ENCODE results near the gene SLC33A1. TPM values are rescaled to one million over a fixed set of nuclear protein-coding genes. Genes with fewer than 3 reads are reported as not detected.

Gene SLC33A1
- total and polyA plus RNA-seq, 2 donors from 2014 or later = 16.1 to 36.8 TPM

DNA sequence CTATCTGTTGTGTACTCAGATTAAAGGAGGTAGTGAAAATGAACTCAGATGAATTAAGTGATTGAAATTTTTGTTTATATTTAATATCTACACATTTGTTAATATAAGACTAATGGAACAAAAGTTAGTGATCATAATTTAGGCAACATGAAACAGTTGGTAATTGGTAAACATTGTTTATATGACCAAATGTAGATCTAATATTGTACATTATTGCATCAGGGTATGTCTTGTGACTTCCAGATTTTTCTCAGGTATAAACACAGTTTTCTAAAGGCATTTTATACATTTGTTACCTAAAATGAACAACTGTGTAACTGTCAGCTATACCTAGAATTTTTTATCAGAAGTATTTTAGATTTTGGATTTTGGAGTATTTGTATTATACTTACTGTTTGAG lies 31.1 kb upstream of the SLC33A1 start:
- intact Hi-C loops (cut with DNase I) = no loop called here

DNA sequence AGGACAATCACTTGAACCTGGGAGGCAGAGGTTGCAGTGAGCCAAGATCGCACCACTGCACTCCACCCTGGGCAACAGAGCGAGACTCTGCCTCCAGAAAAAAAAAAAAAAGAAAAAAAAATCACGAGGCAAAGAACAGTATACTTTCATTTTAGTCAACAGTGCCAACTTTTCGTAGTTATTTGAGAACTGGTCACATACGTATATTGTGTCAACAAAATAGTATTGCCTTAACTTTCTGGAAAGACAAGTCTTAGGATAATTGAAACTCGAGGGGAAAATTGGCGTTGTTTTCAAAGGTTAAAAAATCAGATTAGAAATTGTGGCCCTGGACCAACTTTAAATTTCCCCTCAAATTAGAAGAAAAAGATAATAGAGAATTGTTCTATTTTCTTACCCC lies 30.1 kb upstream of the SLC33A1 start:
- intact Hi-C loops (cut with DNase I) = no loop called here
- Histone ChIP-seq H3K4me3 (ENCODE audit: low read length in 3 of 3) (no peak overlapping the region), H3K4me1 (ENCODE audit: control insufficient read depth in 2 of 3, insufficient read depth in 2 of 3, low read depth in 1 of 3, low read length in 3 of 3) (no peaks in the 10 kb centered on the region), H3K27me3 (ENCODE audit: control insufficient read depth, insufficient read depth, low read length) (no peaks in the 10 kb centered on the region), H3K36me3 (ENCODE audit: control insufficient read depth in 2 of 3, insufficient read depth in 3 of 3, low read length in 3 of 3) (no peaks in the 10 kb centered on the region), H3K9ac (ENCODE audit: low read length in 3 of 3) (no peak overlapping the region), H3K27ac (ENCODE audit: low read depth in 2 of 2, low read length in 2 of 2) (no peak overlapping the region), H3K9me3 (ENCODE audit: control insufficient read depth in 2 of 3, insufficient read depth in 1 of 3, low read length in 3 of 3) (no peaks in the 10 kb centered on the region)
- FAIRE-seq (no peak), DNase-seq (no peak)
- TF ChIP-seq, protein P1, sequence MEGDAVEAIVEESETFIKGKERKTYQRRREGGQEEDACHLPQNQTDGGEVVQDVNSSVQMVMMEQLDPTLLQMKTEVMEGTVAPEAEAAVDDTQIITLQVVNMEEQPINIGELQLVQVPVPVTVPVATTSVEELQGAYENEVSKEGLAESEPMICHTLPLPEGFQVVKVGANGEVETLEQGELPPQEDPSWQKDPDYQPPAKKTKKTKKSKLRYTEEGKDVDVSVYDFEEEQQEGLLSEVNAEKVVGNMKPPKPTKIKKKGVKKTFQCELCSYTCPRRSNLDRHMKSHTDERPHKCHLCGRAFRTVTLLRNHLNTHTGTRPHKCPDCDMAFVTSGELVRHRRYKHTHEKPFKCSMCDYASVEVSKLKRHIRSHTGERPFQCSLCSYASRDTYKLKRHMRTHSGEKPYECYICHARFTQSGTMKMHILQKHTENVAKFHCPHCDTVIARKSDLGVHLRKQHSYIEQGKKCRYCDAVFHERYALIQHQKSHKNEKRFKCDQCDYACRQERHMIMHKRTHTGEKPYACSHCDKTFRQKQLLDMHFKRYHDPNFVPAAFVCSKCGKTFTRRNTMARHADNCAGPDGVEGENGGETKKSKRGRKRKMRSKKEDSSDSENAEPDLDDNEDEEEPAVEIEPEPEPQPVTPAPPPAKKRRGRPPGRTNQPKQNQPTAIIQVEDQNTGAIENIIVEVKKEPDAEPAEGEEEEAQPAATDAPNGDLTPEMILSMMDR (IDR thresholded peaks at IDR 0.05; ENCODE audit: borderline replicate concordance, extremely low read depth, insufficient read depth) = no peak

More for the DNA sequence above, 31.1 kb upstream of the SLC33A1 start:
- DNase-seq (no peak), FAIRE-seq (no peak)
- Histone ChIP-seq H3K4me1 (ENCODE audit: control insufficient read depth in 2 of 3, insufficient read depth in 2 of 3, low read depth in 1 of 3, low read length in 3 of 3) (no peaks in the 10 kb centered on the region), H3K9me3 (ENCODE audit: control insufficient read depth in 2 of 3, insufficient read depth in 1 of 3, low read length in 3 of 3) (no peaks in the 10 kb centered on the region), H3K9ac (ENCODE audit: low read length in 3 of 3) (no peak overlapping the region), H3K36me3 (ENCODE audit: control insufficient read depth in 2 of 3, insufficient read depth in 3 of 3, low read length in 3 of 3) (no peaks in the 10 kb centered on the region), H3K27ac (ENCODE audit: low read depth in 2 of 2, low read length in 2 of 2) (no peak overlapping the region), H3K27me3 (ENCODE audit: control insufficient read depth, insufficient read depth, low read length) (no peaks in the 10 kb centered on the region), H3K4me3 (ENCODE audit: low read length in 3 of 3) (no peak overlapping the region)
- TF ChIP-seq, protein P1 (IDR thresholded peaks at IDR 0.05; ENCODE audit: borderline replicate concordance, extremely low read depth, insufficient read depth) = no peak

DNA sequence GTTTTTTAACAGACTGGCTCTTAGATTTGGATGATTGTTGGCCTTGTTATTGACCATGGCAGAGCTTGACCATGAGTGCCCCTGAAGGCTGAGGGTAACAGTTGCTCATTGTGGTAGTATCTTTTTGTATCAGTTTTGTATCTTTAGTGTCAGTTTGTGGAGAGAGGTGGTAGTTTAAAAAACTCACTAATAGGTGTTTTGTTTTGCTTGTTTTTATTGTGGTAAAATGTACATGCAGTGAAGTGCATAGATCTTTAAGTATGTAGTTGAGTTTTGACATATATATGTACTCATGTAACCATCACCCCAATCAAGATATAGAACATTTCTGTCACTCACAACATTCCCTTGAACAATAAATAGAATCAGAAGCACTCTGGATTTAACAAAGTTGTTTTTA lies 26.1 kb upstream of the SLC33A1 start:
- no peak for DNase-seq
- FAIRE-seq = no peak
- H3K9me3 ChIP-seq (ENCODE audit: control insufficient read depth in 2 of 3, insufficient read depth in 1 of 3, low read length in 3 of 3) = no peaks in the 10 kb centered on the region
- intact Hi-C loops (cut with DNase I) = no loop called here
- no peaks in the 10 kb centered on the region for H3K4me1 ChIP-seq (ENCODE audit: control insufficient read depth in 2 of 3, insufficient read depth in 2 of 3, low read depth in 1 of 3, low read length in 3 of 3)
- no peak overlapping the region for H3K27ac ChIP-seq (ENCODE audit: low read depth in 2 of 2, low read length in 2 of 2)
- TF ChIP-seq, protein P1 (IDR thresholded peaks at IDR 0.05; ENCODE audit: borderline replicate concordance, extremely low read depth, insufficient read depth) = no peak
- no peaks in the 10 kb centered on the region for H3K27me3 ChIP-seq (ENCODE audit: control insufficient read depth, insufficient read depth, low read length)
- no peak overlapping the region for H3K9ac ChIP-seq (ENCODE audit: low read length in 3 of 3)
- no peak overlapping the region for H3K4me3 ChIP-seq (ENCODE audit: low read length in 3 of 3)
- no peaks in the 10 kb centered on the region for H3K36me3 ChIP-seq (ENCODE audit: control insufficient read depth in 2 of 3, insufficient read depth in 3 of 3, low read length in 3 of 3)

DNA sequence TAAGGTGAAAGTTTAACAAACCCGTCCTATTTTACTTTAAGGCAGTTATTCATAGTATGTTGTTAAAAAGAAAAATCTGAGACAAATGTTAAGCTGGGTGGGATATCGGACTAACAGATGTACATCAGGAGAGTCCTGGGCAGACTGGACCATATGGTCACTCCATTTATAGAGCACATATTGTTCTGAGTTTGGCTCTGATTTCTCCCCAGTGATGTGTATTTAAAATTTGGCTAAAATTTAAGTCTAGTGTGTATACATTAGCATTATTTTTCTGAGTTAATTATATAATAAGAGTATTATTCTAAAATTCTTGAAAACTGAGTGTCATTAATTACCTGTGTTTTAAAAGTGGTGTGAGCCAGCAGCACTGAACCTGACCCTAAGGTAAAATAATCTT lies 22.3 kb upstream of the SLC33A1 start:
- intact Hi-C loops (cut with DNase I) = no loop called here
- FAIRE-seq = no peak
- H3K4me3 ChIP-seq (ENCODE audit: low read length in 3 of 3) = no peak overlapping the region

More for the DNA sequence above, 22.3 kb upstream of the SLC33A1 start:
- Histone ChIP-seq H3K27ac (ENCODE audit: low read depth in 2 of 2, low read length in 2 of 2) (no peak overlapping the region), H3K27me3 (ENCODE audit: control insufficient read depth, insufficient read depth, low read length) (no peaks in the 10 kb centered on the region), H3K9ac (ENCODE audit: low read length in 3 of 3) (no peak overlapping the region), H3K9me3 (ENCODE audit: control insufficient read depth in 2 of 3, insufficient read depth in 1 of 3, low read length in 3 of 3) (no peaks in the 10 kb centered on the region), H3K4me1 (ENCODE audit: control insufficient read depth in 2 of 3, insufficient read depth in 2 of 3, low read depth in 1 of 3, low read length in 3 of 3) (peaks cover 0 to 10% (median 3%) of the 10 kb centered on the region in 3 donors), H3K36me3 (ENCODE audit: control insufficient read depth in 2 of 3, insufficient read depth in 3 of 3, low read length in 3 of 3) (no peaks in the 10 kb centered on the region)
- TF ChIP-seq, protein P1 (IDR thresholded peaks at IDR 0.05; ENCODE audit: borderline replicate concordance, extremely low read depth, insufficient read depth) = no peak
- no peak for DNase-seq
